Stimulated activated CD4-positive, alpha-beta T cell treated with anti-CD3 and anti-CD28 coated beads, Interleukin-1b, Interleukin-23, amount 100 ng/mL, for 4 hours (primary cell): Measurements from ENCODE around the gene STK32C.
"Not testable (repeated sequence)": the region's sequence is repeated elsewhere in the genome, so short reads cannot be mapped to it uniquely, and the experiment has no call there.

Experiments used
- DNase-seq, 2 donors: peaks; one replicate each; pipeline ENCODE4 v3.0.0-alpha.2; 2020; ENCODE audit warnings: low read depth in 2 of 2

STK32C gene

DNA sequence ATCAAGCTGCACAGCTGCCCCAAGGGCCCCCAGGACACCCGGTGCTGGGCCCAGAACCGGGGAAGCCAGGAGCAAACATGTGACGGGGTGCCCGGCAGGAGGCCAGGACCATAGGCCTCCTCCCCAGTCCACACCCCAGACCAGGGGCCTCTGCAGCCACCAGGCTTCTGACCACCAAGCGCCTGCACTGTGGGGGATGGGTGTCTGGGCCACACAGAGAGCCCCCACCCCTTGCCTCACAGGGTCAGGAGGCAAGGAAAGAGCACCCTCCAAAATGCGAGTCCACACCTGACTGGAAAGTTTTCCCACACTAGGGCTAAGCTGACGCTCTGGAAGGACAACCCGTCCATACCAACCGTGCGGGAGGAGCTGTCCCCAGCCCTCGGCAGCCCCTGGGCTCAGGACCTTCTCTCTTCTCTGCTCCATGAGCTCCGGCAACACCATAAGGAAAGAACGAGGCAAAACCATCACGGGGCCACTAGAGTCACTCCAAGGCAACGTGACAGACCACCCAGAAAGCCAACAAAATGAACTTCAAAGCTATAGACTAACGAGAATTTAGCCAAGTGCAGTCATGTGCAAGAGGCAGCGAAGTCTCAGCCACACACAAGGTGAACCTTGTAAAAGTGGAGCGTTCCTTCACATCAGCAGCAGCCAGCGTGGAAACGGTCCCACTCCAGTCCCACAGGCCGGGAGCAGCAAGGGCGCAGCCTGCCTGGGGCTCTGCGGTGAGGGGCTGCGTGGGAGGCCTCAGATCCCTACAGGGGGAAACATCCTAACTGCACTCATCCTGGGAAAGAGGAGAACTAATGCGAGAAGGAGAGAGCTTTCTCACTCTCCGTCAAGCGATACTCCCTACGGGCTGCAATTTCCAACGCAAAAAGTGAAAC is 5.1 kb downstream of the STK32C start:
- no peak for DNase-seq

GRCh38 chr10:132301371-132302330 is 6.1 kb downstream of the STK32C start:
- DNase-seq: no peak

DNA sequence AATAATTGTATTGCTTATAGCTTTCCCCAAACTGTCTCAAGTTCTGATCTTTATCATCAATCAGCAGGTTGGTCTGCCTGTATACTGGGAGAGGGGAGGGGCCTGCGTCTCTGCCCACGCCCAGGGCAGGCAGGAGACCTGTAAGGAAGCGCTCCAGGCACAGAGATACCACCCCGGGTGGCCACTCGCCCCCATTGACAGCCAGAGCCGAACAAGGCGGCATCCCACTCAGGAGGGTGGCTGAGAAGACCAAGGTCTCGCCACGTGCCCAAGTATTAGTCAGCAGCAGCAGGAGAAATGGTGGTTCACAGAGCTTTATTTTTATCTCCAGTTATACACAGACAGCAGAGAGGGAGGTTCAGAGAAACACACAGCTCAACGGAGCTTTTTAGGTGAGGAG is 7.2 kb downstream of the STK32C start:
- DNase-seq: no peak

DNA sequence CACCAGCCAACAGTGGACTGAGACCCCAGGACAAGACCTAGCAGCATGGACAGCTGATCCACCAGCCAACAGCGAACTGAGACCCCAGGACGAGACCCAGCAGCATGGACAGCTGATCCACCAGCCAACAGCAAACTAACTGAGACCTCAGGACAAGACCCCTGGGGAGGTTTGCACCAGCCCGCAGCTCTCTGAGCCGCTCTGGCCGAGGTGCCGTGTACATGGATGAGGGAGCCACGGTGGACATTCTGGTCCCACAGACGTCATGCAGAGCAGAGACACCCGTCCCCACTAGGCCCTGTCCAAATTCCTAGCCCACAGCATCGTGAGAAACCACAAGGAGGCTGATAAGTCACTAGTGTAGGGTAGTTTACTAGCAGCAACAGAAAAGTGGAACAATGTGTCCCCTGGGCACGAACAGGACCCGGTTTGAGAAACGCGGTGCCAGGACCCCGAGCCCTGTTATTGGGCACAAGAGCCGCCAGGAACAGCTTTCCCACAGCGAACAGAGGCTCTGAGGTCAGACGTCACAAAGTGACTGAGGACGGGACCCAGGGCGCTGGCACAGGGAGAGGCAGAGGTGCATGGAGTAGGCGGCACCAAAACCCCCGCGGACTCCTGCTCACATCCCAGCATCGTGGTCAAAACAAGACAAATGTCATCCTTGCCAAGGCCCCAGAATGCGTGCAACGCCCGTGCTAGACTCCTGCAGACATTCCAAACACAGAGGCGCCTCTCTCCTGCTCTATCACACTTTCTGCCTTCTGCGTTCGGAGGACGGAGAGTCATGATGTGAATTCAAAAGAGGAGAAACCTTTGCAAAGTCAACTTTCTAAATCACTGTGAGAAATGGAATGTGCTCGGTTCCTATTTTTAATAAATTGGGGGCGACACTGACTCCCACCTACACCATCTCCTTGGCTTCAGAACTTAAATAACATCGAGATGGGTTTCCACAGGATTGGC is 8.1 kb downstream of the STK32C start:
- DNase-seq: no peak

DNA sequence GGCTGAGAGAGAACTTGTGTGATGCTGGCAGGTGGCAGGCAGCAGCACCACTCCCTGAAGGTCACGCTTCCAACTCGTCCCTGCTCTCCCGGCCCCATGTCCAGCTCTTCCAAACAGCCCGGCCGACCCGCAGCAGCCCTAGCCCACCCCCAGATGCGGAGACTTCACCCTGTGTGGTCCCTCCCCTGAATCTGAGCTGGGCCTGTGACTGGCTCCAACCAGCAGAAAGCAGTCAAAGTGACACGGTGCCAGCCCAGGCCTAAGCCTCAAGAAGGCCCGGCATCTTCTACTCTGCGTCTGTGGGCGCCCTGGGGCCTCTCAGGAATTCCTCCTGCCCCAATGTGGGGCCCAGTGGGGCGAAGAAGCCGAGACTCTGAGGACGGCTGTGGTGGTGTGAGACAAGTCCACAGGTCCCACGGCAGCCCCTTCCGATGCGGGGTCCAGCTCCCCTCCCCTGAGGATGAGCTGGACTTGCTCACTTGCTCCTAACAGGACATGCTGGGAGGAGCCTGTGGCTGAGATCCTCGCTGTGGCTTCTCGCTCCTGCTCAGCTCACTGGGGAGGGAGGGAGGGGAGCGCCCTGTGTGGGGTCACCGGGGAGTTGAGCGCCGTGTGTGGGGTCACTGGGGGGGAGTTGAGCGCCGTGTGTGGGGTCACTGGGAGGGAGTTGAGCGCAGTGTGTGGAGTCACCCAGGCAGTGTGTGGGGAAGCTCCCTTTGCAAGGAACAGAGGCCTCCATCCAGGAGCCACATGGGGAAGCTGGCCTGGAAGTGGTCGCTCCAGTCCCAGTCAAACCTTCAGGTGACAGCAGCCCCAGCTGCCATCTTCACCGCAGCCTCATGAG is 9.5 kb downstream of the STK32C start:
- DNase-seq: no peak

DNA sequence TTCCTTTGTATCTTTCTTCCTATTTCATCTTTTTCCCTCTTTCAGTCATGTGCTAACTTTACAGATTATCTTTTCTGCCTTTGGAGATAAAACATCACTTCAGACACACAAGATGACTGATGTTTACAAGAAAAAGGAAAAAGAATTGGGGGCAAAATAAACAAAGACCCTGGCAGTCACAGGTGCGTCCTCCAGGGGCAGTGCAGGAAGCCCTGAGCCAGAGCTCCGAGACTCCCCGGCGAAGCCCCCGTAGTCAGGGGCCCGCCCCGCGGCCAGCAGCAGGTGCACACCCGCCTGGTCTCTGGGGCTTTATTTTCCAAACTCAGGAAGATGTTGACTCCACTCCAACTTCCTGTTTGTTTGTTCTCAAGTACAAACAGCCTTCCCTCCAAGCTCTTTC is 10.2 kb downstream of the STK32C start:
- DNase-seq: no peak

- DNase-seq: no peak
These were observed 10.9 kb downstream of the STK32C start for GRCh38 chr10:132296666-132297443.

- not testable (repeated sequence) for DNase-seq
These were observed 12.3 kb downstream of the STK32C start for GRCh38 chr10:132295481-132295880.

DNA sequence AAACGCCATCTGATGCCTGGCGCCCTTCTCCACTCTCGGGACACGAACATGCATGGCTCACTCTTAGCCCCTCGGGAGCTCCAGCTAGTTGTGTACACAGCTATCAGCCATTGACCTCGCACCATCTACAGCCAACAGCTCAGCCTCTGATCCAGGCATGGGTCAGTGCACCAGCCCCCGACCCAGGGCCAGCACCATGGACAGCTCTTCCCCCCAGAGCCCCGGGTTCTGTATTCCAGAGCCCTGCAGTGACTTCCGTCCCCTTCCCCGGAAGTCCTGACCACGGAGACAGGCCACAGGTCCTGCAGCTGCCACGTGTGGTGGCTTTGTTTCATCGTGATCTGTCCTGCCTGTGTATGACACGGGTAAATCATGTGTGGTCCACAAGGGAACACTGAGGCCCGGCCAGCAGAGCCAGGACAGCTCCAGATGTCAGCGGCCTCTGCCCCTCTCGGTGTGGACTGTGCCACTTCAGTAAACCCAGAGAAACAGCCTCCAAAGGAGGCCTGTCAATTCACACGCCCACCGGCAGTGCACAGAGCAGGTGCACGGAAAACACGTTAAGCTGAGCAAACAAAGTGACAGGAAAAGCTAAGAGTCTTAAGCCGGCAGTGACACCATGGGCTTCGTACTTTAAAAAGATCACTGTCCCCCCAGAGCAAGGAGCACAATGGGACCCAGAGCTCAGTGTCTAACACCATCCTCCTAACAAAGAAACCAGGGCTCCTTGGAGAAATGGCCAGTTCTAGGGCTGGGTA is 13.0 kb downstream of the STK32C start:
- DNase-seq: no peak

- no peak for DNase-seq
These were observed 13.8 kb downstream of the STK32C start for GRCh38 chr10:132293813-132294520.

GRCh38 chr10:132293201-132293812 is 14.4 kb downstream of the STK32C start:
- DNase-seq: no peak

DNA sequence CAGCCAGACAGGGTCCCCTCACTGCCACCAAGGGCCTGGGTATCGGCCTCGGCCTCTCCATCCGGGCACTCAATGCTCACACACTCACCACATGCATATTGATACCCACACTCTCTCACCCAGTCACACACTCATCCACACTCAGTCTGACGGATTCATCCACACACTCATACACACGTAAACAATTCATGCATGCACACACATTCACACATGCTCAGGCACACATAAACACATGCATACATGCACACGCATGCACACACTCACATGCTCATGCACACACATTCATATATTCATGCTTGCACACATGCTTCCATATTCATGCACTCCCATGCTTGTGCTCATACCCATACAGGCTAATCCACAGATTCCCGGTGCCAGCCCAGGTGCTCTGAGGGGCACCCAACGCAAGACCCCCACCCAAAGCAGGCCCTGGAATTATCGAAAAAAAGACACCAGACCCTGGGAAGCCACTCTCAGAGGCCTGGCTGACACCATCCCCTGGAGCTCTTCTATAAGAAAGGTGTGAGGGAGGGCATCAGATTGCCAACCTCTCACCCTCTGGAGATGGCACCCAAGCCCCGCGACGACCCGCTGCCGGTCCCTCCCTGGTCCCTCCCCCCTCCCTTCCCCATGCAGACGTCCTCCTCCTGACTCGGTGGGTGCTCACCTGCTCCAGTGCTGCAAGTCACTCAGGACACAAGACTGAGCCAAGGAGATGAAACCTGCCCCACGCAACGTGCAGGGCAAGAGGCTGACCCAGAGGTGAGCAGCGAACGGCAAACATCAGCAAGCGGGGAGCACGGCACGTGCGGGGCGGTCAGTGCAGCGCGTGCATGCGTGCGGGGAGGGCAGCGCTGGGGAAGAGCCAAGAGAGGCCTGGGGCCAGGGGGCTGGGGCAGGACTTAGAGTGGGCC is 15.2 kb downstream of the STK32C start:
- DNase-seq: no peak

- no peak for DNase-seq
These were observed 15.9 kb downstream of the STK32C start for GRCh38 chr10:132291826-132292225.

- DNase-seq: no peak
These were observed 17.1 kb downstream of the STK32C start for GRCh38 chr10:132290631-132291030.

- DNase-seq: no peak
These were observed 18.3 kb downstream of the STK32C start for GRCh38 chr10:132289439-132289838.

DNA sequence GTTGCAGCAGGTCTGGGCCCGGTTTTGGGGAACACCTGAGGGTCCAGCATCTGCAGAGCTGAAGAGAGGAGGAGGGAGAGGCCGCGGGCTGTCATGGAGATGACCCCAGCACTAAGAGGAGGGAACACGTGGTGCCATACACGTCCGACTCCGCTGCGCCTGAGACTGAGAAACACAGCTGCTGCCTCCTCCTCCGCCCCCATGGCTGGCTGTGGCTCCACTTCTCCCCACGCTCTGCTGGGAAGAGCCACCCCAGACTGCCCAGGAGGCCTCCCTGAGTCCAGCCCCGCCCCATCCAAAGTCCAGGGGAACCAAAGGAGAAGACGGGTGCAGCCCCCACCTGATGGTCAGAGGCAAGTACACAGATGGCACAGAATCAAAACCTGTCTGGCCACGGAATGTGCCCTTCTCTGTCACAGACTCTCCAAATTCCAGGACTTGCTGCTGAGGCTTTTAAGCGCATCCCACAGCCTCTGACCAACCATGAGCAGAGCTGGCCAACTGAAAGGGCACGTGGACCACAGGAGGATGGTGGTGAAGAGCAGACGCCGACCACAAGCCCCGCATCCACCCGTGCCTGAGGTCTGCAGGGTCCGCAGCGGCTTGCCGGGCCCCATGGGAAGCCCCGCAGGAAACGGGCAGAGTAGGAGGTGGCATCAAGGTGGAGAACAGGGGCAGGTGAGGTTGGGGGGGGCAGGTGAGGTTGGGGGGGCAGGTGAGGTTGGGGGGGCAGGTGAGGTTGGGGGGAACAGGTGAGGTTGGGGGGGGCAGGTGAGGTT is 24.0 kb downstream of the STK32C start:
- no peak for DNase-seq
